Tibial artery (tissue), 4 donors: Measurements from ENCODE around the gene ALDH1L1.
A peak's percentile ranks its signal among the peaks of the same experiment; 100 is the strongest.

Source experiments
- DNase-seq, 2 donors: peaks; one replicate each; pipeline ENCODE4 v3.0.0-alpha.2; 2019
- H3K27ac ChIP-seq, 2 donors: fragments of 200-600 bp; sonication (generic) in 1 of 2; 1 replicate in 1 of 2; 2 replicates in 1 of 2; pipeline ENCODE4 v1.5.1; 2018 to 2019; ENCODE audit warnings: mild to moderate bottlenecking in 1 of 2
- H3K27me3 ChIP-seq, 2 donors: fragments of 200-600 bp; sonication (generic) in 1 of 2; one replicate each; pipeline versions ENCODE4 v1.5.1 to v1.6.0; 2016 to 2019
- H3K36me3 ChIP-seq, 3 donors: fragments of 200-600 bp; sonication (generic) in 2 of 3; one replicate each; pipeline ENCODE4 v1.5.1; 2016 to 2019; ENCODE audit warnings: mild to moderate bottlenecking in 2 of 3
- H3K4me1 ChIP-seq, 4 donors: fragments of 200-600 bp; sonication (generic) in 2 of 4; 1 replicate in 3 of 4; 2 replicates in 1 of 4; pipeline ENCODE4 v1.5.1; 2016 to 2019
- H3K4me3 ChIP-seq, 2 donors: fragments of 200-600 bp; sonication (generic) in 1 of 2; 1 replicate in 1 of 2; 2 replicates in 1 of 2; pipeline ENCODE4 v1.5.1; 2018 to 2019; ENCODE audit warnings: mild to moderate bottlenecking in 2 of 2
- H3K9me3 ChIP-seq, 3 donors: fragments of 200-600 bp; sonication (generic) in 1 of 3; one replicate each; pipeline ENCODE4 v1.5.1; 2016 to 2019
- CTCF ChIP-seq, 2 experiments: fragments of 200-600 bp in 1 of 2; fragments of 450-650 bp in 1 of 2; IDR thresholded peaks; one replicate each; pipeline ENCODE4 v1.5.1; 2017 to 2019; ENCODE audit warnings: antibody characterized with exemption in 2 of 2, mild to moderate bottlenecking in 1 of 2, moderate library complexity in 1 of 2
- intact Hi-C: fragments of 100-400 bp; cut with DNase I; formaldehyde crosslinking; loops from one replicate; pipeline ENCODE4 v1.15.0; 2023; ENCODE audit warnings: low total_unique reads

ALDH1L1 gene

DNA sequence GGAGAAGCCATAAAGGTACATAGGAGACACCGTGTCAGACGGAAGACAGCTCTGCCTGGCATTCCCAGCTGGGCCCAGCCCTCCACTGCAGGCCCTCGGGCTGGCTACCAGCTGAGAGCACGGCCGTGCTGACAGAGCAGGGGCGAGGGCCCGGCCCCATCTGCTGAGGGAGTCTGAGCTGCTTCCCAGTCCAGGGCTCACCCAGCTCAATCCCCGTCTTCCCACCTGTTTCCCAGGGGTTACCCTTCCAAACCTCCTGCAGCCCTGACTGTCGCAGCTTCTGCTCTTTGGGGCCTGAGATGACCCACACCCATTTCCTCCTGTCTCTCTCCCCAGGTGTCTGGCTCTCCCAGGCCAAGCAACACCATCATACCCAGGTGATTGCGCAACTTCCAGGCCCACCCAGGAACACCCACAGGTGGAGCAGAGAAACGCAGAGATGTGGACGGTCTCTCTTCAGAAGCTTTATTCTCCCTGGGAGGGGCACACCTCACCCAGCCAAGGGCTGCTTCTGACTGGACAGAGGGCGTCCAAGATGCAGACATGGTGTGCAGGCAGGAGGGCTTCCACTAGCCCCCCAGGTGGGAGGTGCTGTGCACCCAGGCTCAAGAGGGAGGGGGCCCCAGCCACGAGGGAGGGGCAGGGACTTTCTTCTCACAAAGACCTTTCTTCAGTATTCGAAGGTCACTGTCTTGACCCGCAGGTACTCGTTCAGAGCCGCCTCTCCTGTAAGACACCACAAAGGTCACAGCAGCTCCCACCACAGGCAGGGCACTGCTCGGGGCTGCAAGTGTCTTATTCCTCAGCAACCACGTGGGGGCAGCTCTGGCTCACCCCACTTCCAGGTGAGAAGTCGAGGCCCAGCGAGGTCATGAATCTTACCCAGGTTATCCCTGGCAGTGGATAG, 77.0 kb downstream of the ALDH1L1 start:
- intact Hi-C loops: no loop called here
- Histone ChIP-seq H3K27me3 (no peaks in the 10 kb centered on the region), H3K4me3 (no peak overlapping the region), H3K36me3 (peaks cover 0 to 39% (median 0%) of the 10 kb centered on the region in 3 donors), H3K27ac (peak overlapping the region; percentile 89 to 94), H3K9me3 (no peaks in the 10 kb centered on the region), H3K4me1 (peaks cover 3 to 56% (median 46%) of the 10 kb centered on the region in 4 donors)
- TF ChIP-seq CTCF (IDR thresholded peaks at IDR 0.05): no peak
- DNase-seq: no peak

DNA sequence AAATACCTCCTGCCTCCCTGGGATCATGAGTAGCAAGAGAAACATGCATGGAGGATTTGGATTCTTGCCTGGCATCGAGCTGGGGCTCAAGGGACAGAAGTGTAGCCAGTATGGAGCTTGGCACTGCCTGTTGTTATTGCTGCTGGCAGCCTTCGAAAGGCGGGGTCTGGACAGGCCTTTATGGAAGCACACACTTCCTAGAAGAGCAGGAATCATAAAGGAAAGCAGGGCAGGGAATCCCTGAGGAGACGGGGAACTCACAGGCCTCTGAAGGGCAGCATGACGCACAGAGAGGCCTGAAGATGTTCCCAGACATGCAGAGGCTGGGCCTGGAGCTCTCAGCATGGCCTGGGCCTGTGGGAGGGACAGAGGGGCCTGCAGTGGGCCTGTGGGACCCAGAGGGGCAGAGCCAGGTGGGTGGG, 77.8 kb downstream of the ALDH1L1 start:
- Histone ChIP-seq H3K4me1 (peaks cover 3 to 56% (median 46%) of the 10 kb centered on the region in 4 donors), H3K9me3 (no peaks in the 10 kb centered on the region), H3K4me3 (no peak overlapping the region), H3K27me3 (no peaks in the 10 kb centered on the region), H3K36me3 (peaks cover 0 to 33% (median 0%) of the 10 kb centered on the region in 3 donors), H3K27ac (peak overlapping the region; percentile 89 to 94)
- intact Hi-C loops: no loop called here
- no peak for TF ChIP-seq CTCF (IDR thresholded peaks at IDR 0.05)
- DNase-seq: peak; percentile 87 to 96

GRCh38 chr3:126102011-126102410, 78.4 kb downstream of the ALDH1L1 start:
- peak overlapping the region; percentile 89 to 94 for H3K27ac ChIP-seq
- intact Hi-C loops: no loop called here
- no peak for TF ChIP-seq CTCF (IDR thresholded peaks at IDR 0.05)
- peaks cover 3 to 56% (median 46%) of the 10 kb centered on the region in 4 donors for H3K4me1 ChIP-seq
- peaks cover 0 to 28% (median 0%) of the 10 kb centered on the region in 3 donors for H3K36me3 ChIP-seq
- H3K4me3 ChIP-seq: peak overlapping the region in 1 of 2 donors; percentile 0
- no peak for DNase-seq
- no peaks in the 10 kb centered on the region for H3K27me3 ChIP-seq
- H3K9me3 ChIP-seq: no peaks in the 10 kb centered on the region

GRCh38 chr3:126101521-126101982, 78.8 kb downstream of the ALDH1L1 start:
- H3K4me1 ChIP-seq: peaks cover 3 to 56% (median 46%) of the 10 kb centered on the region in 4 donors
- TF ChIP-seq CTCF (IDR thresholded peaks at IDR 0.05): peak in 1 of 2 experiments; percentile 22
- H3K4me3 ChIP-seq: peak overlapping the region in 1 of 2 donors; percentile 31
- peak in 1 of 2 donors; percentile 74 for DNase-seq
- peaks cover 0 to 23% (median 0%) of the 10 kb centered on the region in 3 donors for H3K36me3 ChIP-seq
- no peaks in the 10 kb centered on the region for H3K9me3 ChIP-seq
- no peaks in the 10 kb centered on the region for H3K27me3 ChIP-seq
- H3K27ac ChIP-seq: peak overlapping the region; percentile 89 to 94
- intact Hi-C loops: no loop called here

DNA sequence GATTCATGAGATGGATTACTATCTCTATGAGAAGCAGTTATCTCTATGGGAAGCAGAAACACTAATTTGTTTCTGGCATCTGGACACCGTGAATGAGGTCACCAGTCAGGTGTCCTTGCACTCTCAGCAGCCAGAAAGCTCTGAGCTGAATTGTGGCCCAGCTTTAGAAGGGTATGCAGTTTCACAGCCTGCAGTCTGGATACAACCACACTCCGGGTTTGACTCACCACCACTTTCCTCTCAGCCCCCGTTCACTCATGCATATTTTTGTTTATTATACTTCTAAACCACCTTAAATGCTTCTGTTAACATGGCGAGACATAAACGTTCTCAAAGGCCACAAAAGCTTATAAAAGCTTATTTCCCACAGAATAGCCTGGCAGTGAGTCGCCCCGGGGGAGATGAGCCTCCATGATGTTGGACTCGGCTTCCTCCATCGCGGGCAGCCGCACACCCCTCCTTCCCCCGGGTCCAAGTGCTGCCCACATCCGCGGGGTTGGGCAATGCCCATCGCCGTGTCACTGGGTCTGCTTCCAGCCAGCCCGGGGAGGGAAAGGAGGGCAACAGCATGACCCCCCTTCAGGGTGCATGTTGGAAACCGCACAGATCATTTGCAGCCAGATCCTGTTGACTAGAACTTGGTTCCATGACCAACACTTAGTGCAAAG, 79.6 kb downstream of the ALDH1L1 start:
- TF ChIP-seq CTCF (IDR thresholded peaks at IDR 0.05): no peak
- H3K9me3 ChIP-seq: peaks cover 0 to 5% (median 0%) of the 10 kb centered on the region in 3 donors
- DNase-seq: peak; percentile 54 to 85
- H3K27ac ChIP-seq: peak overlapping the region; percentile 89 to 94
- peaks cover 0 to 15% (median 0%) of the 10 kb centered on the region in 3 donors for H3K36me3 ChIP-seq
- no peaks in the 10 kb centered on the region for H3K27me3 ChIP-seq
- H3K4me3 ChIP-seq: peak overlapping the region; percentile 24 to 31
- intact Hi-C loops: no loop called here
- peaks cover 3 to 56% (median 46%) of the 10 kb centered on the region in 4 donors for H3K4me1 ChIP-seq
